Fibroblast of mammary gland (primary cell): ENCODE measurements around the gene ABCC3.

Experiments
- DNase-seq: peaks from one replicate; pipeline ENCODE4 v3.0.0-alpha.2; 2010; ENCODE audit warnings: low read depth
- H3K4me3 ChIP-seq: 2 replicates; pipeline ENCODE4 v1.5.1; 2011; ENCODE audit warnings: low read depth, mild to moderate bottlenecking, low read length, moderate library complexity; ENCODE audit not compliant: control insufficient read depth
- CTCF ChIP-seq: conservative IDR thresholded peaks from 2 replicates; pipeline ENCODE4 v1.5.1; 2011; ENCODE audit warnings: low read depth, low read length, inconsistent platforms; ENCODE audit not compliant: control insufficient read depth, insufficient read depth

ABCC3 gene

DNA sequence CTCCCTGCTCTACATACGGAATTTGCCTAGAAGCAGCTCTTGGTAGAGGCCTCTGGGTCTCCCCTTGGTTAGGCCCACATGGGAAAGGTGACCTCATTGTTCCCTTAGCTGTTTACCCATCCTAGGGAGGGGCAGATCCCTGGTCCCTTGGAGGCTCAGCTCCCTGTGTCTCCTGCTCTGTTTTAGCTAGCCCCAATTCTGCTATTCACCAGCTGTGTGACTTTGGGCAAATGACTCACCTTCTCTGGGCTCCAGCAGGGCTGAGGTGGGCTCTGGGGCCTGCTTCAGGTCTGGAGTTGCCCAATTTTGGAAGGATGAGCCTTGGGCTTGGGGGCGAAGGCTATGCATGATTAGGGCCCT is 3.9 kb downstream of the ABCC3 start:
- TF ChIP-seq CTCF: no peak
- peak; percentile 86 for DNase-seq
- no peak overlapping the region for H3K4me3 ChIP-seq

- TF ChIP-seq CTCF: no peak
- no peak overlapping the region for H3K4me3 ChIP-seq
- DNase-seq: peak; percentile 97
These were observed 4.5 kb downstream of the ABCC3 start for GRCh38 chr17:50638966-50639713.

- TF ChIP-seq CTCF: no peak
- no peak overlapping the region for H3K4me3 ChIP-seq
- peak; percentile 53 for DNase-seq
These were observed 6.1 kb downstream of the ABCC3 start for GRCh38 chr17:50640686-50641351.

DNA sequence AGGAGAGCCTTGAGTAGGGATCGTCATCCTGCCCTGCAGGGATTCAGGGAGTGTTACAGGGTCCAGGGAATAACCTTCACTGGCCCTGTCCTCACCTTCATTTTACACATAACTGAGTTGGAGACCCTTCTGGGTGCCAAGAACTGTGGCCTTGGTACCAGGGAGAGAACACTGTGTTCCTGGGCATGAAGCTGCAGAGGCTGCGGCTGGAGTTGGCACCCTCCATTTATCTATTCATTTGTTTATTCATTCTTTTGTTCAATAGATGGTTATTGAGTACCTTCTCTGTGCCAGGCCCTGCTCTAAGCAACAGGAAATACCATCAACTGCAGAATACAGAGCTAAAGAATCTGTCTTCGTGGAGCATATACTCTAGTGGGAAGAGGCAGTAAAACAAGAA is 6.7 kb downstream of the ABCC3 start:
- DNase-seq: no peak
- no peak for TF ChIP-seq CTCF
- no peak overlapping the region for H3K4me3 ChIP-seq

DNA sequence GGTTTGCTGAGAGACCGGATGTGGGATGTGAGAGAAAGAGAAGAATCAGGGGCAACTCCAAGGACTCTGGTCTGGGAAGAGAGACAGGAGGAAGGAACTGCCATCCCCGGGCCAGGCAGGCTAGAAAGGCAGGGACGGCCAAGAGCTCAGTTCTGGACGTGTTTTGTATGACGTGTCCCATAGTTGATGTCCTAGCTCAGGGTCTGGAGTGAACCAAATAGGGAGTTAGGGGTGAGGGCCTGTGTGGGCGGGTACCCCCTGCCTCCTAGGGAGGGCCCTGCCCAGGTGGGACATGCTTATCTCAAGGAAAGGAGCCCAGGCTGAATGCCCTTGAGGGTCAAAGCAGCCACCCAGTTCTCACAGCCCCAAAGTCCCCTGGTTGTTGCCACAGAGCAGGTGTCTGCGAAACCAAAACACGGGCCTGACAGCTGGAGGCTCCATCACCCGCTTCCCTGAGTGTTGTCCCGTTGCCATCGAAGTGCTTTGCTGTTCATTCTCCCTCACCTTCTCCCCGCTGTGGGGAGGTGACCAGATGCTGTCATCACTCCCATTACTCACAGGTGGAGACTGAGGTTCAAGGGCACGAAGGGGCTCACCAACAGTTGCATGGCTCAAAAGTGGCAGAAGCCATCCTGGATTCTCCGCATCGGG is 7.5 kb downstream of the ABCC3 start:
- TF ChIP-seq CTCF: no peak
- DNase-seq: no peak

GRCh38 chr17:50642722-50643656 is 8.3 kb downstream of the ABCC3 start:
- H3K4me3 ChIP-seq: no peak overlapping the region
- DNase-seq: no peak
- TF ChIP-seq CTCF: no peak

More for the DNA sequence above, 7.5 kb downstream of the ABCC3 start:
- no peak overlapping the region for H3K4me3 ChIP-seq
